ENCODE measurements around the gene FHIT.
"Not testable (repeated sequence)": the region's sequence is repeated elsewhere in the genome, so short reads cannot be mapped to it uniquely, and the experiment has no call there.

Gene FHIT

DNA sequence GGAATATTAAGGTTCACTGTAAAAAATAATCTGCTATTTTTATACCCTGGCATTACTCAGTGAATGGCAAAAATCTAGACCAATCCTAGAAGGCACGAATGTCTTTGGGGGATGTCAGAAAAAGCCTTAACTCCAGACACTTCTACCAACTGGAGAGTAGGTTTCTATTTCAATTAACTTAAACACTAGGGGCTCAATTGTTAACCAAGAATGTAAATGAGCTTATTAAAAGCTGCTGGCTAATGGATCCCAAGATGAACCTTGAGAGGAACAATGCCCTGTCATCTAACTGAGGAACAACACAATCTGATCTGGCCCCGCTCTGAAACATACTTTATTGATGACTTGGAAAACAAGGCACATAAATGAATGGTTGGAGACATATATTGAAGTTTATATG is 701.4 kb downstream of the FHIT start:
- no peak for DNase-seq
- H3K9me3 ChIP-seq (ENCODE audit: control insufficient read depth, low read length) = no peaks in the 10 kb centered on the region
- H3K27ac ChIP-seq (ENCODE audit: insufficient read depth, low read length, poor library complexity, severe bottlenecking) = no peak overlapping the region
- no peaks in the 10 kb centered on the region for H3K36me3 ChIP-seq (ENCODE audit: control insufficient read depth, insufficient read depth, low read length)
- no peaks in the 10 kb centered on the region for H3K4me1 ChIP-seq (ENCODE audit: control insufficient read depth, insufficient read depth, low read length, poor library complexity, severe bottlenecking)
- H3K4me3 ChIP-seq (ENCODE audit: insufficient read depth, low read depth, low read length, poor library complexity, severe bottlenecking) = no peak overlapping the region
- no peaks in the 10 kb centered on the region for H3K27me3 ChIP-seq (replicated peaks; ENCODE audit: control insufficient read depth, insufficient read depth, low read length, poor library complexity, severe bottlenecking)

DNA sequence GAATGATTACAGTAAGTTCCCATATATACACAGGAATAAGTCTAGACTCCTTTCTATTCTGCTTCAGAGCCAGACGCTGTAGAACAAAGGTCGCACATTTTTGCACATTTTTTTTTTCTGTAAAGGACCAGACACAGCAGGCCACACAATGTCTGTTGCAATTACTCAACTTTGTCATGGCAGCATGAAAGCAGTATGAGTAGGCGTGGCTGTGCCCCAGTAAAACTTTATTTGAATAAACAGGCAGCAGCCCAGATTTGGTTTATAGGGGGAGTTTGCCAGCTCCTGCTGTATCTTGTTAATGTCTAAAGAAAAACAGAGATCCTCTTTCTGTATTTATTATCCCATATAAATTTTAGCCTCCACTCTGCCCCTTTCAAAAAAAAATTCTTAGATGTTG is 708.3 kb downstream of the FHIT start:
- H3K27ac ChIP-seq (ENCODE audit: insufficient read depth, low read length, poor library complexity, severe bottlenecking) = no peak overlapping the region
- H3K36me3 ChIP-seq (ENCODE audit: control insufficient read depth, insufficient read depth, low read length) = no peaks in the 10 kb centered on the region
- H3K4me1 ChIP-seq (ENCODE audit: control insufficient read depth, insufficient read depth, low read length, poor library complexity, severe bottlenecking) = no peaks in the 10 kb centered on the region
- H3K4me3 ChIP-seq (ENCODE audit: insufficient read depth, low read depth, low read length, poor library complexity, severe bottlenecking) = no peak overlapping the region
- H3K9me3 ChIP-seq (ENCODE audit: control insufficient read depth, low read length) = no peaks in the 10 kb centered on the region
- no peak for DNase-seq
- H3K27me3 ChIP-seq (replicated peaks; ENCODE audit: control insufficient read depth, insufficient read depth, low read length, poor library complexity, severe bottlenecking) = no peaks in the 10 kb centered on the region

DNA sequence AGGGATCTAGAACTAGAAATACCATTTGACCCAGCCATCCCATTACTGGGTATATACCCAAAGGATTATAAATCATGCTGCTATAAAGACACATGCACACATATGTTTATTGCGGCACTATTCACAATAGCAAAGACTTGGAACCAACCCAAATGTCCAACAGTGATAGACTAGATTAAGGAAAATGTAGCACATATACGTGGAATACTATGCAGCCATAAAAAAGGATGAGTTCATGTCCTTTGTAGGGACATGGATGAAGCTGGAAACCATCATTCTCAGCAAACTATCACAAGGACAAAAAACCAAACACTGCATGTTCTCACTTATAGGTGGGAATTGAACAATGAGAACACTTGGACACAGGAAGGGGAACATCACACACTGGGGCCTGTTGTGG is 711.9 kb downstream of the FHIT start:
- DNase-seq; H3K36me3 ChIP-seq (ENCODE audit: control insufficient read depth, insufficient read depth, low read length); H3K4me3 ChIP-seq (ENCODE audit: insufficient read depth, low read depth, low read length, poor library complexity, severe bottlenecking); H3K27me3 ChIP-seq (replicated peaks; ENCODE audit: control insufficient read depth, insufficient read depth, low read length, poor library complexity, severe bottlenecking); H3K4me1 ChIP-seq (ENCODE audit: control insufficient read depth, insufficient read depth, low read length, poor library complexity, severe bottlenecking); H3K9me3 ChIP-seq (ENCODE audit: control insufficient read depth, low read length); H3K27ac ChIP-seq (ENCODE audit: insufficient read depth, low read length, poor library complexity, severe bottlenecking): not testable (repeated sequence)

DNA sequence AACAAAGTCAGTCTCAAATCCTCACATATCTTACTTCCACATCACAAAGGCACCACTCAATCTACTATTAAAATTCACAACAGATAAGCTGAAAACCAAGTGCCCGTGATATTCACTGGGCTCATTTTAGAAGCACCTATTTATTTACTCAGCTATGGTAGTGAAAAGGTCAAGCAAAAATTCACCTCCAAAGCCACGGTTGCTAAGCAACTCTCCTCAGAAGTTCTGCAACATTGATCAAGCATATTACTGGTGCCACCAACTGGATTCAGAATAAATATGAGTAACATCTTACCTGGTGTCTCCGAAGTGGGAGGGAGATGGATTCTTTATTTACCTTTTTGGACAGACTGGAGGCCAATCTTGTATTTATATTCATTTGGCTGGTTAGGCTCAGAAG is 714.8 kb downstream of the FHIT start:
- Histone ChIP-seq H3K27me3 (replicated peaks; ENCODE audit: control insufficient read depth, insufficient read depth, low read length, poor library complexity, severe bottlenecking) (no peaks in the 10 kb centered on the region), H3K4me3 (ENCODE audit: insufficient read depth, low read depth, low read length, poor library complexity, severe bottlenecking) (no peak overlapping the region)

DNA sequence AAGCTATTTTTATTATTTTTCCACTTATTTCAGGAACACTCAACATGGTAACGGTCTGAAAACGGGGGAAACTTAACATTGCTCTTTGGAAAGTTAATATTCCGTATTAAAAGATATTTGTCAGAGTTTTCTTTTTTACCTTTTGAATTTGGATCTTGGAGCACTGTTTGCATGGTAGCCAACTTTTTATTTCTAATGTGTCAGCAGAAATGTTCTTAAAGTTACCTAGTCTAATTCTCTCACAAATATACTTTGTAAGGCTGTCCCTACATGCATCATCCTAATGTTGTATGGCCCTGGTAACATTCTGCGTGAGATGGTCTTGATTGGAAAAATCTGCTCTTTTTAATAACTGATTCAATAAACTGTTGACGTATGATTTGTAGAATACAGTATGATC is 719.5 kb downstream of the FHIT start:
- Histone ChIP-seq H3K27me3 (replicated peaks; ENCODE audit: control insufficient read depth, insufficient read depth, low read length, poor library complexity, severe bottlenecking) (no peaks in the 10 kb centered on the region), H3K27ac (ENCODE audit: insufficient read depth, low read length, poor library complexity, severe bottlenecking) (no peak overlapping the region), H3K9me3 (ENCODE audit: control insufficient read depth, low read length) (no peaks in the 10 kb centered on the region), H3K36me3 (ENCODE audit: control insufficient read depth, insufficient read depth, low read length) (no peaks in the 10 kb centered on the region), H3K4me1 (ENCODE audit: control insufficient read depth, insufficient read depth, low read length, poor library complexity, severe bottlenecking) (no peaks in the 10 kb centered on the region), H3K4me3 (ENCODE audit: insufficient read depth, low read depth, low read length, poor library complexity, severe bottlenecking) (no peak overlapping the region)
- DNase-seq = no peak

More for the DNA sequence above, 714.8 kb downstream of the FHIT start:
- Histone ChIP-seq H3K4me1 (ENCODE audit: control insufficient read depth, insufficient read depth, low read length, poor library complexity, severe bottlenecking) (no peaks in the 10 kb centered on the region), H3K9me3 (ENCODE audit: control insufficient read depth, low read length) (no peaks in the 10 kb centered on the region), H3K36me3 (ENCODE audit: control insufficient read depth, insufficient read depth, low read length) (no peaks in the 10 kb centered on the region), H3K27ac (ENCODE audit: insufficient read depth, low read length, poor library complexity, severe bottlenecking) (no peak overlapping the region)
- DNase-seq = no peak

DNA sequence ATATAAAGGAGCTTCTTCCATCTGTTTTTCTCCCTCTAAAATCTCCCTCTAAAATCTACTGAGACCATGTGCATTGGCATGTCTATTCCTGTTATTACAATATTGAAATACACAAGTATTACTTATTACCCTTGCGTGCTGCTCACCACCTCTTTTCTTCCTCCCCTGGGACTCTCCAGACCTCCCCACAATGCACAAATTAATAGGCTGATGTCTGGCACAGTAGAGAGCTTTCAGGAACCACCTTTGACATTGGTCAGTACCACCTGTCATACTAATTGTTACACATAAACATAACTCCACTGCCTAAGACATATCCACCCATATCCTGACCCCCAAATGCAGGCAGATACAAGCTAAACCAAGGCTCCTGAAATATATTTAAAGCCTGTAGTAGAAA is 722.6 kb downstream of the FHIT start:
- no peak overlapping the region for H3K27ac ChIP-seq (ENCODE audit: insufficient read depth, low read length, poor library complexity, severe bottlenecking)
- no peaks in the 10 kb centered on the region for H3K4me1 ChIP-seq (ENCODE audit: control insufficient read depth, insufficient read depth, low read length, poor library complexity, severe bottlenecking)
- no peak overlapping the region for H3K4me3 ChIP-seq (ENCODE audit: insufficient read depth, low read depth, low read length, poor library complexity, severe bottlenecking)
- no peak for DNase-seq
- H3K9me3 ChIP-seq (ENCODE audit: control insufficient read depth, low read length) = no peaks in the 10 kb centered on the region
- H3K27me3 ChIP-seq (replicated peaks; ENCODE audit: control insufficient read depth, insufficient read depth, low read length, poor library complexity, severe bottlenecking) = no peaks in the 10 kb centered on the region
- no peaks in the 10 kb centered on the region for H3K36me3 ChIP-seq (ENCODE audit: control insufficient read depth, insufficient read depth, low read length)

DNA sequence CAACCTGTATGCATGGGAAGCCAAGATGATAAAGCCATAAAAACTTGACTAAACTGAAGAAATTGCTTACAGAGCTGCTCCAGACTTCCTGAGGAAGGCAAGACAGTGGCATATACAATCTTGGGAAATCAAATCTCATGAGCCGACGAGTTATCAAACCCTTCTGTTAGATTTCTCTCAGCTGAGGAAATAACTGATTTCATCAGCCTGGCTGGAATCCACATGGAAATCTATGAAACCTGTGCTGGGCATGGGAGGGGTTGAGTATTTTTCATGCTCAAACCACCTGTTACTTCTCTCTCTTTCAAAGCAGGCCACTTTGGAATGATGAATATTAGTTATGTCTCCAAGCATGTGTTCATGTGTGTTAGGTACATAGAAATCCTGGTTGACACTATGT is 727.7 kb downstream of the FHIT start:
- Histone ChIP-seq H3K27me3 (replicated peaks; ENCODE audit: control insufficient read depth, insufficient read depth, low read length, poor library complexity, severe bottlenecking) (no peaks in the 10 kb centered on the region), H3K9me3 (ENCODE audit: control insufficient read depth, low read length) (no peaks in the 10 kb centered on the region), H3K4me3 (ENCODE audit: insufficient read depth, low read depth, low read length, poor library complexity, severe bottlenecking) (no peak overlapping the region), H3K27ac (ENCODE audit: insufficient read depth, low read length, poor library complexity, severe bottlenecking) (no peak overlapping the region), H3K36me3 (ENCODE audit: control insufficient read depth, insufficient read depth, low read length) (no peaks in the 10 kb centered on the region), H3K4me1 (ENCODE audit: control insufficient read depth, insufficient read depth, low read length, poor library complexity, severe bottlenecking) (no peaks in the 10 kb centered on the region)
- no peak for DNase-seq

DNA sequence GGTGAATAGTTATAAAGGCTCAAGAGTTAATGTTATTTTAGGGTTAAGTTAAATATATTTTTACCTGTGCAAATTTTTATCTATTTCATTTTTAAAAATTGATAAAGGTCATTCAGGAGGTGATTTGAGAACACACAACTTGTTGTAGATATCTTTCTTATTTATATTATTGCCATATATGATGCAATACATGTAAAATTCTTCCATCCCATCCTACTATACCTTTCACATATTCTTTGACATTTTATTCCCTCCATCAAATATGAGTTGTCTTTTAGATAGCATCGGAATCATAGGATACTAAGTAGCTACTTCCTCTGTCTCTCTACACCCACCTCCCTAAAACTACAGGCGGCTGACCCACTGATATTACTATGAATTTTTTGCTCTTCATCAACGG is 734.1 kb downstream of the FHIT start:
- Histone ChIP-seq H3K27ac (ENCODE audit: insufficient read depth, low read length, poor library complexity, severe bottlenecking) (no peak overlapping the region), H3K36me3 (ENCODE audit: control insufficient read depth, insufficient read depth, low read length) (no peaks in the 10 kb centered on the region), H3K9me3 (ENCODE audit: control insufficient read depth, low read length) (no peaks in the 10 kb centered on the region), H3K4me3 (ENCODE audit: insufficient read depth, low read depth, low read length, poor library complexity, severe bottlenecking) (no peak overlapping the region), H3K4me1 (ENCODE audit: control insufficient read depth, insufficient read depth, low read length, poor library complexity, severe bottlenecking) (no peaks in the 10 kb centered on the region), H3K27me3 (replicated peaks; ENCODE audit: control insufficient read depth, insufficient read depth, low read length, poor library complexity, severe bottlenecking) (no peaks in the 10 kb centered on the region)
- DNase-seq = no peak

DNA sequence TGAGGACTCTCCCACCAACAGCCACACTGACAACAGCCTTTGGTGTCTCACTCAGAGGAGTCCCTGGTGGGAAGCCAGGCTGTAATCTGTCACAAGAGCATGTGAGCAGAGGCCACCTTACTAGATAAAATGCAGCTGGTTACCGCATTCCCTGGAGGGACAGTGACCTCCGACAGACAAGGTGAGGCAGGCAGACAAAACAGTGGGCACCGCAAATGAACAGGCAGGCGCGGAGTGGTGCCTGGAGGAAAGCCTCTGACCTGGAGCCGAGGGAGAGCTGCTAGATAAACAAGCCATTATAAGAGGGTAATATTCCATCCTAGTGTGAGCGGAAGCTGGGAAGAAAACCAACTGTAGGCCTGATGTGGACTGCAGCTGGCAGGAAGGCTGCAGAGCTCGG is 736.4 kb downstream of the FHIT start:
- H3K4me3 ChIP-seq (ENCODE audit: insufficient read depth, low read depth, low read length, poor library complexity, severe bottlenecking) = no peak overlapping the region
- H3K4me1 ChIP-seq (ENCODE audit: control insufficient read depth, insufficient read depth, low read length, poor library complexity, severe bottlenecking) = no peaks in the 10 kb centered on the region
- no peaks in the 10 kb centered on the region for H3K36me3 ChIP-seq (ENCODE audit: control insufficient read depth, insufficient read depth, low read length)
- no peak for DNase-seq
- H3K27ac ChIP-seq (ENCODE audit: insufficient read depth, low read length, poor library complexity, severe bottlenecking) = no peak overlapping the region
- H3K27me3 ChIP-seq (replicated peaks; ENCODE audit: control insufficient read depth, insufficient read depth, low read length, poor library complexity, severe bottlenecking) = no peaks in the 10 kb centered on the region
- no peaks in the 10 kb centered on the region for H3K9me3 ChIP-seq (ENCODE audit: control insufficient read depth, low read length)

DNA sequence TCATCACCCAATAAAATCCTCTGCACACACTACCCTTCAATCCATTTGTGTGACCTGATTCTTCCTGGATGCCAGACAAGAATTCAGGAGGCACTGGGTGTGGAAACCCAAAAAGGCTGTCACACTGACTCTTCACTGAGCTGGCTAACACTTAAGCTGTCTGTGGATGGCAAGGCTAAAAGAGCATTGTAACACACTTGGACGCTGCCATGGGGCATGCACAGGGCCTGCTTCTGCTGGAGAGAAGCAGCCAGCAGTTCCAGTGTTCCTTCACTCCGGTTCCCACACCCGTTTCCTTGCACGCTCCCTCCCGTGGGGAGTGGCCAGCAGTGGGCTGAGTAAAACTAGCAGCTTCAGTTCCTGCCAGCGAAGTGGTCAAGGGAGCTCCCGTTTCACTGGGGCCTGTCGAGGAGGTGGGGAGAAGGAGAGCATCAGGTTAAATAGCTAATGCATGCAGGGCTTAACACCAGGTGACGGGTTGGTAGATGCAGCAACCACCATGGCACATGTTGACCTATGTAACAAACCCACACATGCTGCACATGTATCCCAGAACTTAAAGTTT is 737.1 kb downstream of the FHIT start:
- Histone ChIP-seq H3K27me3 (replicated peaks; ENCODE audit: control insufficient read depth, insufficient read depth, low read length, poor library complexity, severe bottlenecking) (no peaks in the 10 kb centered on the region), H3K9me3 (ENCODE audit: control insufficient read depth, low read length) (no peaks in the 10 kb centered on the region), H3K4me1 (ENCODE audit: control insufficient read depth, insufficient read depth, low read length, poor library complexity, severe bottlenecking) (no peaks in the 10 kb centered on the region), H3K36me3 (ENCODE audit: control insufficient read depth, insufficient read depth, low read length) (no peaks in the 10 kb centered on the region), H3K27ac (ENCODE audit: insufficient read depth, low read length, poor library complexity, severe bottlenecking) (no peak overlapping the region), H3K4me3 (ENCODE audit: insufficient read depth, low read depth, low read length, poor library complexity, severe bottlenecking) (no peak overlapping the region)
- no peak for DNase-seq

DNA sequence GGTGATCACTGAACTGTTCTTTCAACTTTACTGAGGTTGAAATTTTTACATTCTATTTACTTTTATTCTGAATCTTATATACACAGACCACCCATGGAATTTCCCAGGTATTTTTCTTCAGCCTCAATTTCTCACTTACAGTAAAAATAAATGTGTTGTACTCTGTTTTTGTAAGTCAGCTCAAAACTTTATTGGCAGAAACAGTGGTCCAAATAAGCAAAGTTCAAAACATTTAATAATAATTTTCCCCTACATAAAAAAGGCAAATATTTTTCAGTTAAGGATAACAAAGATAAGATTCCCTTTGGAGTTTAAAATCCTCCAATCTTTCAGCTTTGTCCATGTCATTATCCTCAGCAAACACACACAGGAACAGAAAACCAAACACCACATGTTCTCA is 738.0 kb downstream of the FHIT start:
- H3K4me1 ChIP-seq (ENCODE audit: control insufficient read depth, insufficient read depth, low read length, poor library complexity, severe bottlenecking) = no peaks in the 10 kb centered on the region
- H3K27ac ChIP-seq (ENCODE audit: insufficient read depth, low read length, poor library complexity, severe bottlenecking) = no peak overlapping the region
- no peak for DNase-seq
- H3K27me3 ChIP-seq (replicated peaks; ENCODE audit: control insufficient read depth, insufficient read depth, low read length, poor library complexity, severe bottlenecking) = no peaks in the 10 kb centered on the region
- H3K4me3 ChIP-seq (ENCODE audit: insufficient read depth, low read depth, low read length, poor library complexity, severe bottlenecking) = no peak overlapping the region
- no peaks in the 10 kb centered on the region for H3K9me3 ChIP-seq (ENCODE audit: control insufficient read depth, low read length)
- H3K36me3 ChIP-seq (ENCODE audit: control insufficient read depth, insufficient read depth, low read length) = no peaks in the 10 kb centered on the region
